CD4-positive, alpha-beta T cell treated with Interleukin-12 subunit alpha and Interleukin-12 subunit beta, for 1 hour (primary cell): ENCODE data around the gene COPA.
A peak's percentile ranks its signal among the peaks of the same experiment; 100 is the strongest.

Experiments
- DNase-seq: peaks from one replicate; pipeline ENCODE4 v3.0.0-alpha.2; 2020

COPA gene

GRCh38 chr1:160261893-160262794 lies 80.9 kb downstream of the COPA start, which contains the start of gene DCAF8:
TSS of gene DCAF8 (minus strand) at chr1:160262549. CDS start at chr1:160244008, 18,541 bp downstream.
- peak; percentile 98 for DNase-seq

DNA sequence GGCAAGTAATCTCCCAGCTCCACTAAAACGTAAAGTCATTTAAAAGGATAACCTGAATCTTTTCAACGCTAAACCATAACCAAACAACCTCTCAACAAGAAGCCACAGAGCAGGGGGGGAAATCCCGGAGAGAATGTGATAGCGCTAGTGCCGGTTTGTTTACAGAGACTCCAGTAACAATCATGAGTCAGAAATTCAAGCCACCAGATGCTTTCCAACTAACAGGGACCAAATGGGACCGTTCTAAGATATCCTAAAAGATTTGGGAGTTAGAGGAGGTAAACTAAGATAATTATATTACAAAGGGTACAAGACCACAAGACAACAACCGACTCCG lies 81.5 kb downstream of the COPA start:
- peak; percentile 88 for DNase-seq

- DNase-seq = peak; percentile 15
These were observed 82.4 kb downstream of the COPA start for GRCh38 chr1:160260406-160261382.

DNA sequence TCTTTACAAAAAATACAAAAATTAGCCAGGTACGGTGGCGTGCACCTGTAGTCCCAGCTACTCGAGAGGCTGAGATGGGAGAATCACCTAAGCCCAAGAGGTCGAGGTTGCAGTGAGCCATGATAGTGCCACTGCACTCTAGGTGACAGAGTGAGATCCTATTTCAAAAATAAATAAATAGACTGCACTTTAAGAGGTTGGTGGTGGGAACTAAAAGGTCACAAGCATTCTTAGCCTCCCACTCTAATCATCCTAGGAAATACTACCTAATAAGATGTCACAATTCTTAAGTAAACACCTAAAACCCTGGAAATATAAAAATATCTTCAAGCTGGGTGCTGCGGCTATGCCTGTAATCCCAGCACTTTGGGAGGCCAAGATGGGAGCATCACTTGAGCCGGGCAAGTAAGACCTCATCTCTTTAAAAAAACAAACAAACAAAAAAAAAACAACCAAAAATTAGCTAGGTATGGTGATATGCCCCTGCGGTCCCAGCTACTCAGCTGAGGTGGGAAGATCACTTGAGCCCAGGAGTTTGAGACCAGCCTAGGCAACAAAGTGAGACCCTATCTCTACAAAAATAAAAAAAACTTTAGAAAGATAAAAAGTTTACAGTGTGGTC lies 84.8 kb downstream of the COPA start:
- DNase-seq = no peak

DNA sequence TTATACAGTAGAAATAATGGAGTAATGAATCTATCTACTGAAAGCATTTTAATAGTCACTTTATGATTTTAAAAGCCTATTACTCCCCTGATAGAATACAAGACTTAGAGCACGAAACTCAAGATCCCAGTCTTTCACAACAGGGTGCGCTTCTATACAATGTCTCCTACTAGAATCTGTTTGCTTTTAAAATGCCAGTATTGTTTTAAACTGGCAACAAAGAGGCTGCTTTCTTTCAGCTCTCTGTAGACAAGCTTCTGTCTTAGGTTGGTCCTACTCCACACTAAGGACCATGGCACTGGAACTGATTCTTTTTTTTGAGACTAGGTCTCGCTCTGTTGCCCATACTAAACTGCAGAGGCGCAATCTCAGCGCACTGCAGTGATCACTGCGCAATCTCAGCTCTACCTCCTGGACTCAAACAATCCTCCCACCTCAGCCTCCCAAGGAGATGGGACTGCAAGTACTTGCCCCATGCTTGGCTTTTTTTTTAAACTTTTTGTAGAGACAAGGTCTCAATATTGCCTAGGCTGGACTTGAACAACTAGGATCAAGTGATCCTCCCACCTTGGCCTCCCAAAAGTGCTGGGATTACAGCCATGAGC lies 85.5 kb downstream of the COPA start:
- no peak for DNase-seq

DNA sequence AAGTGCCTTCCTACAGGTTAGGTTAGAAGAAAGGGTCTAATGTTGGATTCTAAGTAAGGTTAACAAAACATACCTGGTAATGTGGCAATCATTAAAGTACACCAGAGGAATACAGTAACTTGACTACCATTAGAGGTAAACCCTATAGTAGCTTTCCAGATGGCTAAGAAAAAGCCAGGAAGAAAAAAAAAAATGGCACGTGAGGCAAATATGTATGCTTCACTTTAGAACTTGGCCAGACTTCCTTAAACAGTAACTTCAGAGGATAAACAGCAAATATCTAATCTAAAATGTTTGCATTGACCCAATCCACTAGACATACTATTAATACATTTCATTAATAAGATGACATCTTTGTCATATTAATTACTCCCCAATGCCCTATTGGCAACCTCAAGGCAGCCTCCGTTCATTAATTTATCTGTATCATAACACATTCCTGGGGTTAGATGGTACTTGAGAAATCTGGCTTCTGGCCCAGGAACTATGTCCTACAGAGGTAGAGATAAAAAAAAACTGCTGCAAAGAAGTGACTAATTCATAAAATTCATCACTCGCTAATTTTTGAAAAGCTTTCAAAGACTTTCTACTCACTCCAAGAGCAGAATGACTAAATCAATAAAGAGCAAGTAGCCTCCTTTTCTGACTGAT lies 86.5 kb downstream of the COPA start:
- no peak for DNase-seq

- DNase-seq = no peak
These were observed 87.2 kb downstream of the COPA start for GRCh38 chr1:160255781-160256300.

- peak; percentile 71 for DNase-seq
These were observed 91.1 kb downstream of the COPA start for GRCh38 chr1:160251687-160252526.

GRCh38 chr1:160251011-160251410 lies 92.0 kb downstream of the COPA start:
- DNase-seq = no peak

DNA sequence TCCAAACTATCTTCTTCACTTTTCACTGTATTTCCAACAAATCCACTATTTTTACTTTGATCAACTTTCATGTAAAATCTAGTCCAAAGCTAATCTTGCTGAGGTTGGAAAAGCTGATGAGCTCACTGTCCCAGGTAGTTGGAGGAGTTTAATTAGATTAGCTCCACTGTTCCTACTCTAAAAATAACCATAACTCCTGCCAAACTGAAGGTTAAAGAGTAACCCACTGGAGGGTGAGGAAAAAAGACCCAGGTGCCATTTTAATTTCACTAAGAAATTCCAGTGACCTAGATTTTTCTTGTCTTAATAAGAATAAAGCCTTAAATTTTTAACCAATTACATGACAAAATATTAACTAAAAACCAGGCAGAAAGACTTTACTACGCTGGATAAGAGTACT lies 96.0 kb downstream of the COPA start:
- DNase-seq = no peak

DNA sequence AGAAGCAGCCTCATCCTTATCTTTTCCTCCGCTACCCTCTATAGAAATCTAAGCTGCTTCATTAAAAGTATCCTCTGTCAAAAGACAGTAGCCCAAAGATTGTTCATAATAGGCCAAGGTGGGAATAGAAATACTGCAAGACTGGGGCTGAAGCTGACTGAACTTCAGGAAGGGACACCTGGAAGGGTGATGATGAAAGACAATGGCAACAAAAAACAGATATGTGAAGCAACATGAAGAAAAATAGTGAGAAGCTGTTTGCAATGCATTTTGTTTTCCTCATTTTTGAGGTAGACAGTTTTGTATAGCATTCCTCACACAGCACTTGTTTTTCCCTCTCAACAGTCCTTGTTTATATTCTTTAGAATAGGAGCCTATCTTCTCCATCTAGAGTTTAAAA lies 97.6 kb downstream of the COPA start:
- DNase-seq = no peak

DNA sequence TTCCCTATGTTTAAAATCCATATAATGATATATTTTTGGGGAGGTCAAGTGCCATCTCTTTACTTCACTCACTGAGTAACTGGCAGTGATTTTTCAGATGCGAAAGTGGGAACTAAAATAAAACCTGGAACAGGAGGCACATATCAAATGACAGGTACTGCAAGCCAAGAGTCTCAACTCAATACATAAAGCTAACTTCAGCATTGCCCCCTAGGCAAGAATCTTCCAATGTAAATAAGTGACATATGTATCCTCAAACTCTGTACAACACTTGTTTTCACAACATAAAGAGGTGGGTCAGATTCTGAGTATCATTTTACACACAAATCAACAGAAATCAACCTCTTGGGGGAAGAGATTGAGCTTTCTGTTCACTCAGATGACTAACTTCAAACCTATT lies 98.8 kb downstream of the COPA start:
- no peak for DNase-seq

DNA sequence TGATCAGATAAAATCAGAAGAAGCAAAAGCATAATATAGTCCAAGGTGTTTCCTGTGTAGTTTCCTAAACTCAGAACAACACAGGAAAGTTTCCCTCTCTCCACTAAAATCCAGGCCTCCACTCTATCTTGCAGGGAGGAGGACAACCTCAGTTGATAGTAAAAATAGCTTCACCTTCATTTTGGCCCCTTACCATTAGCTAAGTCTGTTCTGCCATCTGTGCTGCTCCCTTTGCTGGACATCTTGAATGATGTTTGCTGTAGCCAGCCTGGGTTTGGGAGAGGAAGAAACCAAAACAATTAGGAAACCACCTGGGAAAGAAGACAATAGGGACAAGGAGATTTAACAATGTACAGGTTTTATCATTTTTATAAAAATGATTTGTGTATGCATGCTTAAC lies 99.3 kb downstream of the COPA start:
- no peak for DNase-seq

DNA sequence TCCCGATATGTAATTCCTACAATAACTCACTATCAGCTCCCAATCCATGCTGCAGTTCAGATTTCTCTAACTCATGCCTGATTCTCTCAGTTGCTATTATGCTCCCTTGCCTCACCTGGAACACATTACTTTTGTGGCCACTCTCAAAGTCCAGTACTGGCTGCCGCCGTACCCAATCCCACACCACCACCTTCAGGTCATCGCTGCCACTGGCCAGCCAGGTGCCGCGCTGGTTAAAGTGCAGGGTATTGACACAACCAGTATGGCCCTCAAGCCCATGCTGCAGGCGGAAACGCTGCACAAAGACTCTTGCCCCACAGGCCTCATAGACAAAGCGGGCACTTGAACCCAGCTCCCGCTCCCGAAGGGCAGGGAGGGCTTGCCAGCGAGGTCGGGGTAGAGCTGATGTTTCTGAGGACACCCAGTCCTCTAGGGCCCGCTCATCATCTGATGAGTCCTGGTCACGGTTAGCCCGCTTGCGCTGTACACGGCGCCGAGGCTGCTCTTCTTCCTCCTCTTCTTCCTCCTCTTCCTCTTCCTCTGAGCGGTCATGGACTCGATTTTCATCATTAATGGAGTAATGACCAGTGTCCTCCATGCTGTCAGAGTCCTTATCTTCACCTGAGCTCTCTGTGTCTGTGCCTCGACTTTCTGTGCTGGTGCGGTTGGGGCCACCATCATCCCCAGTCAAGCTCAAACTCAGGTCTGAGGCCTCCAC lies 103.3 kb downstream of the COPA start:
- no peak for DNase-seq
